Measurements from ENCODE around the gene PDK1.

DNA sequence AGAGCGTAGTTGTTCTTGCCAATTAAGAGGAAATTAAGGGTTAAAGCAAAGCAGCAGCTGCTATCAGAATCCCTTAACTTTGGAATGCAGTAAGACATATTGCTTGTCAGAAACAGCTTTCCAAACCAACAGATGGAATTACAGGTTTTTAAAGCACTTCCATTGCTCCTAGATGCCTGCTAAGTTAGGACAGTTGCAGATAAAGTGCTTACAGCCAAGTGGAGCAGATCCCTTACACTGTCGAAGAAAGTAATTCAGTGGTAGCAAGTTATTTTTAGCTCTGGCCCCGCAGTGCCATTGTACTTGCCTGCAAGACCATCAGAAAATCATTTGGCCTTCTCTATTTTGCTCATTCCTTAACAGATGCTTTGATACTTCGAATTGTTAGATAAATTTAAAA lies 5.4 kb downstream of the PDK1 start:
- no peak for TF ChIP-seq CTCF (IDR thresholded peaks at IDR 0.05)
- TF ChIP-seq POLR2A (IDR thresholded peaks at IDR 0.05), result no peak

All from Peyer's patch (tissue), 4 donors.